Stimulated activated CD8-positive, alpha-beta memory T cell treated with anti-CD3 and anti-CD28 coated beads, Interleukin-7, amount 100 ng/mL, for 1 hour (primary cell): ENCODE data around the gene PFN1.

Source experiments
- DNase-seq, 2 donors: peaks; one replicate each; pipeline ENCODE4 v3.0.0-alpha.2; 2020; ENCODE audit warnings: low read depth in 2 of 2

PFN1 gene

GRCh38 chr17:4896332-4897197 is 51.8 kb downstream of the PFN1 start:
- DNase-seq, result no peak

- no peak for DNase-seq
Measured at GRCh38 chr17:4895657-4896331, 52.5 kb downstream of the PFN1 start.
